Cortex of kidney (tissue), 1 donor: Measurements from ENCODE around the gene CSAG3.
"Not testable (repeated sequence)": the region's sequence is repeated elsewhere in the genome, so short reads cannot be mapped to it uniquely, and the experiment has no call there.

Experiments
- DNase-seq: peaks from one replicate; lab custom pipeline; 2025; lab: John Stamatoyannopoulos, UW

Gene CSAG3

DNA sequence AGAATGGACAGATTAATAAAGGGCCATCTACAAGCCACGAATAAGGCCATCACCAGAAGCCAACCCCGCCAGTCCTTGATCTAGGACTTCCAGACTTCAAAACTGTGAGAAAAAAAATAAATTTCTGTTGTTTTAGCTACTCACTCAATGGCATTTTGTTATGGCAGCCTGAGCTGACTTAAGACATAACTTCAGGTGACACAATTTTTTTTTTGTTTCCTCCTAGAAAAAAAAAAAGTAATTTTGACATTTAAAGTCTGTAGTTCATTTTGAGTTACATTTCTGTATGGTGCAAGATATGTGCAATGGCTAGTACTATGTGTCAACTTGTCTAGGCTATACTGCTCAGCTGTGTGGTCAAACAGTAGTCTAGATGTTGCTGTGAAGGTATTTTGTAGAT lies at the start of gene CSAG3:
CSAG3 (plus strand) TSS at position 301 of the 400 bp plus-strand sequence.
- not testable (repeated sequence) for DNase-seq

DNA sequence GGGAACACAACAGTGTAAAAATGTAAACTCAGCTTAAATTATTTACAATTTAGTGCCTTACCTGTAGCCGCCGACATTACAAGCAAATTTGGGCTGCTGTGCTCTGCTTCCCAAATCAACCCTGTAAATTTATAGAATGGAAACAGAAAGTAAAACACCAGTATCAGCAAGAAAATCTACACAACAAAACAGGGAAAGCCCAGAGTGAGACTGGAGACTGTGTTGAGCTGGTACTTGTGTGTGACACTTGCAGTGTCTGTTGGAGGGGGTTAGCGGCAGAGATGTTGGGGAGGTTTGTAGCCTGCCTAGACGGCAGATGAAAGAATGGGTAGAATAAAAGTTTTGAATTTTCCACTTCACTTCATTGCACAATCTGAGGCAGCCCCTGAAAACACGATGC lies 45.8 kb upstream of the CSAG3 start:
- DNase-seq, result not testable (repeated sequence)

DNA sequence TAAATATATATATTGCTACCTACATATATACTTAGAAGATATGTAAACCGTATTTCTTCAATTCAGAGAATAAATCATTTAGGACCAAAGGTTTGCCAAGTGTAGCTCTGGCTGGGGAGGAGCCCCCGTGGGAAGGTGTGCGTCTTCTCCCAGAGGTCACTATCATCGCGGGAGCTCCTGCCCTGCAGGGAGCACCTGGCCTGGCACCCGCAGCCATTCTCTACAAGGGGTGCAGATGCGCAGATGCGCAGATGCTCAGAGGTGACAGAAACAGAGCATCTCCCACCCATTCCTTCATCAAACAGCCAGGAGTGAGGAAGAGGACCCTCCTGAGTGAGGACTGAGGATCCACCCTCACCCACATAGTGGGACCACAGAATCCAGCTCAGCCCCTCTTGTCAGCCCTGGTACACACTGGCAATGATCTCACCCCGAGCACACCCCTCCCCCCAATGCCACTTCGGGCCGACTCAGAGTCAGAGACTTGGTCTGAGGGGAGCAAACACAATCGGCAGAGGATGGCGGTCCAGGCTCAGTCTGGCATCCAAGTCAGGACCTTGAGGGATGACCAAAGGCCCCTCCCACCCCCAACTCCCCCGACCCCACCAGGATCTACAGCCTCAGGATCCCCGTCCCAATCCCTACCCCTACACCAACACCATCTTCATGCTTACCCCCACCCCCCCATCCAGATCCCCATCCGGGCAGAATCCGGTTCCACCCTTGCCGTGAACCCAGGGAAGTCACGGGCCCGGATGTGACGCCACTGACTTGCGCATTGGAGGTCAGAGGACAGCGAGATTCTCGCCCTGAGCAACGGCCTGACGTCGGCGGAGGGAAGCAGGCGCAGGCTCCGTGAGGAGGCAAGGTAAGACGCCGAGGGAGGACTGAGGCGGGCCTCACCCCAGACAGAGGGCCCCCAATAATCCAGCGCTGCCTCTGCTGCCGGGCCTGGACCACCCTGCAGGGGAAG lies 44.9 kb upstream of the CSAG3 start, which contains the start of gene MAGEA2B:
MAGEA2B (plus strand) TSS at position 814 of the 973 bp plus-strand sequence. CDS start 2,479 bp downstream, outside the sequence.
- not testable (repeated sequence) for DNase-seq

DNA sequence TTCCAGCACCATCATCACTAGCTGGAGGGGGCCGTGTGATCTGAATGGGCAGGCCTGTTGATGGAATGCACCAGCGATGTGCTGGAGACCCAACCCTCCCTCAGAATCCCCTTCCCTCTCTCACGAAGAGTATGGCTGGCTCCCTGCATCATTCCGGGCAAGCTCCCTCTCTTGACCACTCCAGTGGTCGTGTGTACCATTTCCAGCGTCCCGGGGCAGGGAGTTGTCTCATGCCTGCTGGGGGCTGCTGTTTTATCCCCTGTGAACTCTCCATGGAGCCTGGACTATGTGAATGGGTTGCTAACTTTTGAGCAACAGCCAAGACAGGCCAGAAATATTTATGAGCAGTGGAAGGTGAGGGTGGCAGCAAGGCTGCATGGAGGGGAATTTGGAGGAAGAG lies 33.6 kb upstream of the CSAG3 start:
- no peak for DNase-seq

DNA sequence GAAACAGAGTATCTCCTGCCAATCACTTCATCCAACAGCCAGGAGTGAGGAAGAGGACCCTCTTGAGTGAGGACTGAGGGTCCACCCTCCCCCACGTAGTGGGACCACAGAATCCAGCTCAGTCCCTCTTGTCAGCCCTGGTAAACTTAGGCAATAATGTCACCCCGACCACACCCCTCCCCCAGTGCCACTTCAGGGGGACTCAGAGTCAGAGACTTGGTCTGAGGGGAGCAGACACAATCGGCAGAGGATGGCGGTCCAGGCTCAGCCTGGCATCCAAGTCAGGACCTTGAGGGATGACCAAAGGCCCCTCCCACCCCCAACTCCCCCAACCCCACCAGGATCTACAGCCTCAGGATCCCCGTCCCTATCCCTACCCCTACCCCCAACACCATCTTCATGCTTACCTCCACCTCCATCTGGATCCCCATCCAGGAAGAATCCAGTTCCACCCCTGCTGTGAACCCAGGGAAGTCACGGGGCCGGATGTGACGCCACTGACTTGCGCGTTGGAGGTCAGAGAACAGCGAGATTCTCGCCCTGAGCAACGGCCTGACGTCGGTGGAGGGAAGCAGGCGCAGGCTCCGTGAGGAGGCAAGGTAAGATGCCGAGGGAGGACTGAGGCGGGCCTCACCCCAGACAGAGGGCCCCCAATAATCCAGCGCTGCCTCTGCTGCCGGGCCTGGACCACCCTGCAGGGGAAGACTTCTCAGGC lies 25.6 kb upstream of the CSAG3 start, which contains the start of the genes CSAG1 and MAGEA12:
CSAG1 (minus strand) TSS at position 461 of the 715 bp plus-strand sequence. CDS start 1,261 bp downstream, outside the sequence.
MAGEA12 (plus strand) TSS at position 497 of the 715 bp plus-strand sequence. CDS start 2,405 bp downstream, outside the sequence.
- DNase-seq, result no peak

DNA sequence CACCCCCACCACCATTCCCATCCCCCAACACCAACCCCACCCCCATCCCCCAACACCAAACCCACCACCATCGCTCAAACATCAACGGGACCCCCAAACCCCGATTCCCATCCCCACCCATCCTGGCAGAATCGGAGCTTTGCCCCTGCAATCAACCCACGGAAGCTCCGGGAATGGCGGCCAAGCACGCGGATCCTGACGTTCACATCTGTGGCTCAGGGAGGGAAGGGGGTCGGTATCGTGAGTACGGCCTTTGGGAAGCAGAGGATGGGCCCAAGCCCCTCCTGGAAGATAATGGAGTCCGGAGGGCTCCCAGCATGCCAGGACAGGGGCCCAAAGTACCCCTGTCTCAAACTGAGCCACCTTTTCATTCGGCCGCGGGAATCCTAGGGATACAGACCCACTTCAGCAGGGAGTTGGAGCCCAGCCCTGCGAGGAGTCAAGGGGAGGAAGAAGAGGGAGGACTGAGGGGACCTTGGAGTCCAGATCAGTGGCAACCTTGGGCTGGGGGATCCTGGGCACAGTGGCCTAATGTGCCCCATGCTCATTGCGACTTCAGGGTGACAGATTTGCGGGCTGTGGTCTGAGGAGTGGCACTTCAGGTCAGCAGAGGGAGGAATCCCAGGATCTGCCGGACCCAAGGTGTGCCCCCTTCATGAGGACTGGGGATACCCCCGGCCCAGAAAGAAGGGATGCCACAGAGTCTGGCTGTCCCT lies 24.7 kb upstream of the CSAG3 start:
- DNase-seq, result not testable (repeated sequence)

DNA sequence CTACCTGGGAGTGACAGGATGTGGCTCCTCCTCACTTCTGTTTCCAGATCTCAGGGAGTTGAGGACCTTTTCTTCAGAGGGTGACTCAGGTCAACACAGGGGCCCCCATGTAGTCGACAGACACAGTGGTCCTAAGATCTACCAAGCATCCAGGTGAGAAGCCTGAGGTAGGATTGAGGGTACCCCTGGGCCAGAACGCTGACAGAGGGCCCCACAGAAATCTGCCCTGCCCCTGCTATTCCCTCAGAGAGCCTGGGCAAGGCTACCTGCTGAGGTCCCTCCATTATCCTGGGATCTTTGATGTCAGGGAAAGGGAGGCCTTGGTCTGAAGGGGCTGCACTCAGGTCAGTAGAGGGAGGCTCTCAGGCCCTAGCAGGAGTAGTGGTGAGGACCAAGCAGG lies 23.9 kb upstream of the CSAG3 start:
- no peak for DNase-seq

DNA sequence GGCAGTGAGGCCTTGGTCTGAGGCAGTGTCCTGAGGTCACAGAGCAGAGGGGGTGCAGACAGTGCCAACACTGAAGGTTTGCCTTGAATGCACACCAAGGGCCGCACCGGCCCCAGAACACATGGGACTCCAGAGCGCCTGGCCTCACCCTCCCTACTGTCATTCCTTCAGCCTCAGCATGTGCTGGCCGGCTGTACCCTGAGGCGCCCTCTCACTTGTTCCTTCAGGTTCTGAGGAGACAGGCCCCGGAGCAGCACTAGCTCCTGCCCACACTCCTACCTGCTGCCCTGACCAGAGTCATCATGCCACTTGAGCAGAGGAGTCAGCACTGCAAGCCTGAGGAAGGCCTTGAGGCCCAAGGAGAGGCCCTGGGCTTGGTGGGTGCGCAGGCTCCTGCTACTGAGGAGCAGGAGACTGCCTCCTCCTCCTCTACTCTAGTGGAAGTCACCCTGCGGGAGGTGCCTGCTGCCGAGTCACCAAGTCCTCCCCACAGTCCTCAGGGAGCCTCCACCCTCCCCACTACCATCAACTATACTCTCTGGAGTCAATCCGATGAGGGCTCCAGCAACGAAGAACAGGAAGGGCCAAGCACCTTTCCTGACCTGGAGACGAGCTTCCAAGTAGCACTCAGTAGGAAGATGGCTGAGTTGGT lies 23.0 kb upstream of the CSAG3 start:
- DNase-seq, result no peak

DNA sequence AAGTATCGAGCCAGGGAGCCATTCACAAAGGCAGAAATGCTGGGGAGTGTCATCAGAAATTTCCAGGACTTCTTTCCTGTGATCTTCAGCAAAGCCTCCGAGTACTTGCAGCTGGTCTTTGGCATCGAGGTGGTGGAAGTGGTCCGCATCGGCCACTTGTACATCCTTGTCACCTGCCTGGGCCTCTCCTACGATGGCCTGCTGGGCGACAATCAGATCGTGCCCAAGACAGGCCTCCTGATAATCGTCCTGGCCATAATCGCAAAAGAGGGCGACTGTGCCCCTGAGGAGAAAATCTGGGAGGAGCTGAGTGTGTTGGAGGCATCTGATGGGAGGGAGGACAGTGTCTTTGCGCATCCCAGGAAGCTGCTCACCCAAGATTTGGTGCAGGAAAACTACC lies 22.5 kb upstream of the CSAG3 start:
- DNase-seq, result not testable (repeated sequence)

DNA sequence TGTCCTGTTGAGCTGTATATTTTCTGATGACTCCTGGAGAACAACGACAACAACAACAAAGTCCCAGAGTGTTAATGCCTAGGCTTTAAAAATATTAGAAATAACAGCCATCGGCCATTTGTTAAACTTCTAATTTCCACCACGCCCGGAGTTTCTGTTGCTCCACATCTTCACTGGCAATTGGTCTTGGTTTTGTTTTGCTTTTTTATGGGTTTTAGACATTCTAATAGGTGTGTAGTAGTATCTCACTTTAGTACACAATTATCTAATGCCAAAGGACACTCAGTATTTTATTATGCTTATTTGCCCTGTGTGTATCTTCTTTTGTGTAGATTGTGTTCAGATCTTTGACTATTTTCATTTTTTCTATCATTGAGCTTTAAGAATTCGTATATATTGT lies 20.5 kb upstream of the CSAG3 start:
- no peak for DNase-seq

DNA sequence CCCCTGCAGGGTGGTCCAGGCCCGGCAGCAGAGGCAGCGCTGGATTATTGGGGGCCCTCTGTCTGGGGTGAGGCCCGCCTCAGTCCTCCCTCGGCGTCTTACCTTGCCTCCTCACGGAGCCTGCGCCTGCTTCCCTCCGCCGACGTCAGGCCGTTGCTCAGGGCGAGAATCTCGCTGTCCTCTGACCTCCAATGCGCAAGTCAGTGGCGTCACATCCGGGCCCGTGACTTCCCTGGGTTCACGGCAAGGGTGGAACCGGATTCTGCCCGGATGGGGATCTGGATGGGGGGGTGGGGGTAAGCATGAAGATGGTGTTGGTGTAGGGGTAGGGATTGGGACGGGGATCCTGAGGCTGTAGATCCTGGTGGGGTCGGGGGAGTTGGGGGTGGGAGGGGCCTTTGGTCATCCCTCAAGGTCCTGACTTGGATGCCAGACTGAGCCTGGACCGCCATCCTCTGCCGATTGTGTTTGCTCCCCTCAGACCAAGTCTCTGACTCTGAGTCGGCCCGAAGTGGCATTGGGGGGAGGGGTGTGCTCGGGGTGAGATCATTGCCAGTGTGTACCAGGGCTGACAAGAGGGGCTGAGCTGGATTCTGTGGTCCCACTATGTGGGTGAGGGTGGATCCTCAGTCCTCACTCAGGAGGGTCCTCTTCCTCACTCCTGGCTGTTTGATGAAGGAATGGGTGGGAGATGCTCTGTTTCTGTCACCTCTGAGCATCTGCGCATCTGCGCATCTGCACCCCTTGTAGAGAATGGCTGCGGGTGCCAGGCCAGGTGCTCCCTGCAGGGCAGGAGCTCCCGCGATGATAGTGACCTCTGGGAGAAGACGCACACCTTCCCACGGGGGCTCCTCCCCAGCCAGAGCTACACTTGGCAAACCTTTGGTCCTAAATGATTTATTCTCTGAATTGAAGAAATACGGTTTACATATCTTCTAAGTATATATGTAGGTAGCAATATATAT lies 5.0 kb upstream of the CSAG3 start, which contains the start of gene MAGEA2:
MAGEA2 (minus strand) TSS at position 157 of the 965 bp plus-strand sequence. CDS start 2,479 bp downstream, outside the sequence.
- not testable (repeated sequence) for DNase-seq

DNA sequence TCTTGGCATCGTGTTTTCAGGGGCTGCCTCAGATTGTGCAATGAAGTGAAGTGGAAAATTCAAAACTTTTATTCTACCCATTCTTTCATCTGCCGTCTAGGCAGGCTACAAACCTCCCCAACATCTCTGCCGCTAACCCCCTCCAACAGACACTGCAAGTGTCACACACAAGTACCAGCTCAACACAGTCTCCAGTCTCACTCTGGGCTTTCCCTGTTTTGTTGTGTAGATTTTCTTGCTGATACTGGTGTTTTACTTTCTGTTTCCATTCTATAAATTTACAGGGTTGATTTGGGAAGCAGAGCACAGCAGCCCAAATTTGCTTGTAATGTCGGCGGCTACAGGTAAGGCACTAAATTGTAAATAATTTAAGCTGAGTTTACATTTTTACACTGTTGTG lies 4.1 kb upstream of the CSAG3 start:
- not testable (repeated sequence) for DNase-seq

DNA sequence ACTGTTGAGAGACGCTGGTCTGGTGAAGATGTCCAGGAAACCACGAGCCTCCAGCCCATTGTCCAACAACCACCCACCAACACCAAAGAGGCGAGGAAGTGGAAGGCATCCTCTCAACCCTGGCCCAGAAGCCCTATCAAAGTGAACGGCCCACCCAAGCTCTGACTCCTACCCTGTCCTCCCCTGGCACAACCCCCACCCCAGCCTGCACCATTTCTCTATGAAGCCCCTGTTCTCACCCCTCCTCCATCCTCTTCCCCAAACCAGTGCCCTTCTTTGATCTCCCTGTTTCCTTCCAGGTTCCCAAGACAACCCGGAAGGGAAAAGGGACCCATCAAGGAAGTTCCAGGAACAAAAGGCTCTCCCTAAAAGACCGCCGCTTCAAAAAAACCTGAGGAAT lies 526 bp downstream of the CSAG3 start:
- DNase-seq, result not testable (repeated sequence)

DNA sequence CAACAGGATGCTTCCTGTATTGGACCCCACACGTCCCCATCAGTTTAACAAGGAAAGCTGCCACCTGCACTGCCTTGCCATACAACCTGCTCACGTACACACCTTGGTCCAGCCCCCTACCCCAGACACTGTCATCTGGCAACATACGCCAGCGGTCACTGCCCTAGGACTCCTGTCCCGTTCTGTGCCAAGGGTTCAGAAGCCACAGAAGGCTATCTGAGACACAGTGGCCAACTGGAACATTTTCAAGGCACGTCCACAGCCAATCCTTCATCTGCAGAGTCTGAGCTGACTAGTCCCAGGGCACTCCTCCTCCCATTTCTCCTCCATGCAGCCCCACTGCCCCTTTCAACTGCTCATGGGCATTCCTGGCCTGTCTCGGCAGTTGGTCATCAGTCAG lies 2.6 kb downstream of the CSAG3 start:
- DNase-seq, result not testable (repeated sequence)

DNA sequence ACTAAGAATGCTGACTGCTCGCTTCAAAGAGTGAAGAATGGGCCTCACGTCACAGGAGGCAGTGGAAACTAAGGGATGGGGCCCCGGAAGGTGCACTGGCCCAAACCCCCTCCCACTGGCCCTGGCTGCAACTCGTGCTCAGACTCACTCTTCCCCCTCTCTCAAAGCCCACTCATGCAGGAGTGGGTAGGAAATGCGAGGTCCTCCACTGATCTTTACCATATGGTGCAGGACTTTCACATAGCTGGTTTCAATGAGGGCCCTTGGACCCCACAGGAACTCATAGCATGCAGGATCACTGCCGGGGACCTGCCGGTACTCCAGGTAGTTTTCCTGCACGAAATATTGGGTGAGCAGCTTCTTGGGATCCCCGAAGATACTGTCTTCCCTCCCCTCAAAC lies 7.5 kb downstream of the CSAG3 start:
- DNase-seq, result not testable (repeated sequence)

DNA sequence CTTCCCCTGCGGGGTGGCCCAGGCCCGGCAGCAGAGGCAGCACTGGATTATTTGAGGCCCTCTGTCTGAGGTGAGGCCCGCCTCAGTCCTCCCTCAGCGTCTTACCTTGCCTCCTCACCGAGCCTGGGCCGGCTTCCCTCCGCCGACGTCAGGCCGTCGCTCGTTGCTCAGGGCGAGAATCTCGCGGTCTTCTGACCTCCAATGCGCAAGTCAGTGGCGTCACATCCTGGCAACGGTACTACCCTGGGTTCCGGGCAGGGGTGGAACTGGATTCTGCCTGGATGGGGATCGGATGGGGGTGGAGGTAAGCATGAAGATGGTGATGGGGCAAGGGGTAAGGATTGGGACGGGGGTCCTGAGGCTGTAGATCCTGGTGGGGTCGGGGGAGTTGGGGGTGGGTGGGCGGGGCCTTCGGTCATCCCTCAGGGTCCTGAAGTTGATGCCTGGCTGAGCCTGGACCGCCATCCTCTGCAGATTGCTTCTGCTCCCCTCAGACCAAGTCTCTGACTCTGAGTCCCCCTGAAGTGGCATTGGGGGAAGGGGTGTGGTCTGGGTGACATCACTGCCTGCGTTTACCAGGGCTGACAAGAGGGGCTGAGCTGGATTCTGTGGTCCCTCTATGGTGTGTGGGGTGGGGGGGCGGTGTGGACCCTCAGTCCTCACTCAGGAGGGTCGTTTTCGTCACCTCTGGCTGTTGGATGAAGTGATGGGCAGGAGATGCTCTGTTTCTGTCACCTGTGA lies 10.7 kb downstream of the CSAG3 start, which contains the start of gene MAGEA6:
MAGEA6 (minus strand) TSS at position 141 of the 741 bp plus-strand sequence. CDS start 2,039 bp downstream, outside the sequence.
- DNase-seq, result not testable (repeated sequence)

DNA sequence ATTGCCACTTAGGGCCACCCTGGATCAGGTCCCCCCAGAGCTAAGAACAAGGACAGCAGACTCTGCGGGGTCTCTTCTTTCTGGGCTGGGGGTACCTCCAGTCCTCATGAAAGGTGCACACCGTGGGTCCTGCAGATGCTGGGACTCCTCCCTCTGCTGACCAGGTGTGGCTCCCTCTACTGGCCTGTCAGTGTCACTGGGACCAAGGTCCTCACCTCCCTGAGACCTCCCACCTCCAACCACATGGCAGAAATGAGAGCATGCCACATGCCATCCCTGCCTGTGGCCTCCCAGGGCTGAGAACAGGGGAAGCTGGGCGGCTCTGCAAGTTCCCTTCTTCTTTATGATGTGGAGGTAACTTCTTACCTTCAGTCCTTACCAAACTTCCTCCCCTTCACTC lies 28.0 kb downstream of the CSAG3 start:
- not testable (repeated sequence) for DNase-seq

DNA sequence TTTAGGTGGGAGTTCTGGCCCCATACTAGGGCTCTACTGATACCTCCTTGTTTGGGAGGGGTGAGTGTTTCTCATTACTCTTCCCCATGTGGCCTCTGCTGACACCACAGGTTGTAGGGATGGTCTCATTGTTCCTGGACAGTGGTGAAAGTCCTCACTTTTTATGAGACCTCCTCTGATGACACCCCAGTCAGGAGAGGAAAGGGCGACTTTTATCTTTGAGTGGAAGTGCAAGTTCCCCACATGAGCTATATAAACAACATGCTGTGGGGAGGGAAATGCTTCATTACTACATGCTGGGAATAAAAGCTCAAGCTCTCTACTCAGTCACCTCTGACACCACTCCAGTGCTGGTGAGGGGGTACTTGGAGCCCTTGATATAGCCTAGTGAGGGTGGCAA lies 39.9 kb downstream of the CSAG3 start:
- no peak for DNase-seq

DNA sequence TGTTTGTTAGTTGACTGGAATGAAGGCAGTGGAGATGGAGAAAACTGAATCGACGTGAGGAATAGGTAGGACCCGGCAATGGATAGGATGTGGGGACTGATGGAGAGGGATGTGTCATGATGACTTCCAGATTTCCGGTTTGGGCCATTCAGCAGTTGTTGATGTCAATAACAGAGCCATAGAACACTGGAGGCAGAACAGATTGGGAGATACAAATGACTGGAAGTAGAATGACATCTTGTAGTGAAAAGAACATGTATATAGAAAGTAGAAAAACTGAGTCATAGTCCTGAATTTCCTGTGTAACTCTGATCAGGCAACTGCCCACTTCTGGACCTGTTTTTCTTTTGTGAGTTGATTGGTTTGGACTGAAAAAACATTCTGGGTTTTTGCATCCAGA lies 47.0 kb downstream of the CSAG3 start:
- no peak for DNase-seq
